ENCODE data around the gene KMT2E. TPM values are rescaled to one million over a fixed set of nuclear protein-coding genes. Genes with fewer than 3 reads are reported as not detected.

The KMT2E gene
- total RNA-seq, 1 experiment from 2014 or later, result 63.1 TPM

DNA sequence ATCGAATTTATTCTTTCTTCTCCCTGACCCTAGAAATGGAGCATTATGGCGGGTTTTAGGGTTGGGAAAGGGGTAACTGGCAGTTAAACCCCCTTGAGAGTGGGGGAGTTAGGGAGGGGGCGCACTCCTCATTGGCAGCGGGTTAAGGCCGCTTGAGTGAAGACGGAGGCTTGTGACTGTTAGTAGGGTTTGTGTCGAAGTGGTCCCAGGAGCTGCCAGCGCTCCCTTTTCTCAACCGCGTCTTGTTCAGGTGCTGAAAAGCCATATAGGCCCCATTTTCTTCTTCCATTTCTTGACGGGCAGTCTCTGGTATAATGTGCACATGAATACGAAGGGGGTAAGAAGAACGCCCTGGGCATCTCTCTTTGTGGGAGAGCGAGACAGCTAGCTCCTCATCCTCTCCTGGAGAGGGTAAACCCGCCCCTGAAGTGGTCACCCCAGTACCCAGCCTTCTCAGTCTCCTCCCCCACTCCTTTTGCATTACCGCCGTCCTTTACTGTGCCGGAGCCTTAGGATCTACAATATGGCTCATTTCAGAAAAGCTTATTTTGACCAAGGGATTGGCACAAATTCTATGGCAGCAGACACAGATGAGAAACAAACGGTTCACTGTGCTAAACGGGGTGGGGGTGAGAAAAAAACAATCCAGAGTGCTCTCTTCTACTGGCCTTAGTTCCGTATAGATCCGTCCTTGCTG, 836 bp downstream of the KMT2E start:
- ChIA-PET CTCF (interaction anchor here (2.2 kb wide), 1 partner anchor 33 kb away, joined by 15 read pairs; no protein-coding TSS in a partner anchor), POLR2A (interaction anchor here (0.6 to 2.2 kb wide), 3 partner anchors 34 to 71 kb away, joined by 3 to 9 read pairs (median 5); no protein-coding TSS in a partner anchor)
- Histone ChIP-seq H3K4me1 (peaks cover 24% of the 10 kb centered on the region), H3K4me3 (ENCODE audit: low read depth, low read length) (peak overlapping the region; percentile 100), H3K9me3 (no peaks in the 10 kb centered on the region), H3K27me3 (replicated peaks; ENCODE audit: control insufficient read depth, insufficient read depth, low read length) (no peaks in the 10 kb centered on the region), H3K36me3 (ENCODE audit: control insufficient read depth, insufficient read depth, low read length) (no peaks in the 10 kb centered on the region)
- peaks cover 60% of the 10 kb centered on the region for H3K36me3 Mint-ChIP-seq (ENCODE audit: insufficient read depth, unreplicated experiment)
- H3K9me3 Mint-ChIP-seq (ENCODE audit: unreplicated experiment), result no peaks in the 10 kb centered on the region
- H3K27ac Mint-ChIP-seq (ENCODE audit: unreplicated experiment), result peak overlapping the region; percentile 100
- DNase-seq, result peak in 1 of 2 experiments; percentile 34
- BruUV-seq (replicated peaks), result TSS peak; percentile 19
- peak overlapping the region; percentile 88 for H3K4me3 Mint-ChIP-seq (ENCODE audit: unreplicated experiment)
- H3K27me3 Mint-ChIP-seq (ENCODE audit: insufficient read depth, unreplicated experiment), result no peaks in the 10 kb centered on the region
- intact Hi-C loops (cut with micrococcal nuclease; ENCODE audit: unreplicated experiment), result loop anchor here (1.0 to 2.0 kb wide), 2 partner anchors 26 to 38 kb away; no protein-coding TSS in a partner anchor
- peaks cover 18% of the 10 kb centered on the region for H3K4me1 Mint-ChIP-seq (ENCODE audit: low read depth, unreplicated experiment)
- TF ChIP-seq, protein P1, sequence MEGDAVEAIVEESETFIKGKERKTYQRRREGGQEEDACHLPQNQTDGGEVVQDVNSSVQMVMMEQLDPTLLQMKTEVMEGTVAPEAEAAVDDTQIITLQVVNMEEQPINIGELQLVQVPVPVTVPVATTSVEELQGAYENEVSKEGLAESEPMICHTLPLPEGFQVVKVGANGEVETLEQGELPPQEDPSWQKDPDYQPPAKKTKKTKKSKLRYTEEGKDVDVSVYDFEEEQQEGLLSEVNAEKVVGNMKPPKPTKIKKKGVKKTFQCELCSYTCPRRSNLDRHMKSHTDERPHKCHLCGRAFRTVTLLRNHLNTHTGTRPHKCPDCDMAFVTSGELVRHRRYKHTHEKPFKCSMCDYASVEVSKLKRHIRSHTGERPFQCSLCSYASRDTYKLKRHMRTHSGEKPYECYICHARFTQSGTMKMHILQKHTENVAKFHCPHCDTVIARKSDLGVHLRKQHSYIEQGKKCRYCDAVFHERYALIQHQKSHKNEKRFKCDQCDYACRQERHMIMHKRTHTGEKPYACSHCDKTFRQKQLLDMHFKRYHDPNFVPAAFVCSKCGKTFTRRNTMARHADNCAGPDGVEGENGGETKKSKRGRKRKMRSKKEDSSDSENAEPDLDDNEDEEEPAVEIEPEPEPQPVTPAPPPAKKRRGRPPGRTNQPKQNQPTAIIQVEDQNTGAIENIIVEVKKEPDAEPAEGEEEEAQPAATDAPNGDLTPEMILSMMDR (IDR thresholded peaks at IDR 0.05; ENCODE audit: insufficient read depth in 1 of 2, low read depth in 1 of 2, low read length in 1 of 2, severe bottlenecking in 1 of 2, unreplicated experiment in 1 of 2), result no peak

DNA sequence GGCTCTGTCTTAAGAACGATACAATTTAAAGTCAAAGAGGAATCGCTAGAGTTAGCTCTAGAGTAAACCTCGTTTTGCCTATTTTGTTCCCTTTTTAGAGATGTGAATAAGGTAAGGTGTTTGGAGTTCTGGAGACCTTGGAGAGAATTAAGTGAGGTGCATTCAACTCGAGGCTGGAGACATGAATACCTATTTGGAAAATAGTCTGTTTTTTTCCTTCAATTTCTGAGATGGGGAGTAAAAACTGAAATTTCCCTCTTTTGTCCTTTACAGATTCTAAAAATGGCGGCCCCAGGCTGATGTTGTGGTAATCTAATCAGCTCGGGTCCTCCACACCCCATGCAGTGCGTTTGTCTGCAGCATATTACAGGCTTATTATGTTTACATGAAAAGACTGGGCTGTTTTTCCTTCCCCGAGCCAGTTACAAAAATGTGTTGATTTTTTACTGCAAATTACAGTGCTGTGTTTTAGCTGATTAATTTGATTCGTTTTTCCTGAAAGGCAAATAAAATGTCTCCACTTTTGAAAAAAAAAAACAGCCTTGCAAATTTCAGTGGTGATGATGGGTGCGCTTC, 1.5 kb downstream of the KMT2E start:
- Histone ChIP-seq H3K9me3 (no peaks in the 10 kb centered on the region), H3K4me3 (ENCODE audit: low read depth, low read length) (peak overlapping the region; percentile 100), H3K36me3 (ENCODE audit: control insufficient read depth, insufficient read depth, low read length) (no peaks in the 10 kb centered on the region), H3K4me1 (peaks cover 17% of the 10 kb centered on the region), H3K27me3 (replicated peaks; ENCODE audit: control insufficient read depth, insufficient read depth, low read length) (no peaks in the 10 kb centered on the region)
- CTCF ChIA-PET, result no interaction called here
- intact Hi-C loops (cut with micrococcal nuclease; ENCODE audit: unreplicated experiment), result loop anchor here (2.0 kb wide), 1 partner anchor 25 kb away; no protein-coding TSS in a partner anchor
- DNase-seq, result peak in 1 of 2 experiments; percentile 26
- Mint-ChIP-seq H3K27me3 (ENCODE audit: insufficient read depth, unreplicated experiment) (no peaks in the 10 kb centered on the region), H3K9me3 (ENCODE audit: unreplicated experiment) (no peaks in the 10 kb centered on the region), H3K4me1 (ENCODE audit: low read depth, unreplicated experiment) (peaks cover 12% of the 10 kb centered on the region), H3K36me3 (ENCODE audit: insufficient read depth, unreplicated experiment) (peaks cover 54% of the 10 kb centered on the region), H3K27ac (ENCODE audit: unreplicated experiment) (peak overlapping the region; percentile 100), H3K4me3 (ENCODE audit: unreplicated experiment) (peak overlapping the region; percentile 88)
- BruUV-seq (replicated peaks), result no TSS peak
- TF ChIP-seq, protein P1 (IDR thresholded peaks at IDR 0.05; ENCODE audit: insufficient read depth in 1 of 2, low read depth in 1 of 2, low read length in 1 of 2, severe bottlenecking in 1 of 2, unreplicated experiment in 1 of 2), result no peak
- POLR2A ChIA-PET, result interaction anchor here (0.7 to 1.1 kb wide), 2 partner anchors 32 to 66 kb away, joined by 3 read pairs; no protein-coding TSS in a partner anchor

DNA sequence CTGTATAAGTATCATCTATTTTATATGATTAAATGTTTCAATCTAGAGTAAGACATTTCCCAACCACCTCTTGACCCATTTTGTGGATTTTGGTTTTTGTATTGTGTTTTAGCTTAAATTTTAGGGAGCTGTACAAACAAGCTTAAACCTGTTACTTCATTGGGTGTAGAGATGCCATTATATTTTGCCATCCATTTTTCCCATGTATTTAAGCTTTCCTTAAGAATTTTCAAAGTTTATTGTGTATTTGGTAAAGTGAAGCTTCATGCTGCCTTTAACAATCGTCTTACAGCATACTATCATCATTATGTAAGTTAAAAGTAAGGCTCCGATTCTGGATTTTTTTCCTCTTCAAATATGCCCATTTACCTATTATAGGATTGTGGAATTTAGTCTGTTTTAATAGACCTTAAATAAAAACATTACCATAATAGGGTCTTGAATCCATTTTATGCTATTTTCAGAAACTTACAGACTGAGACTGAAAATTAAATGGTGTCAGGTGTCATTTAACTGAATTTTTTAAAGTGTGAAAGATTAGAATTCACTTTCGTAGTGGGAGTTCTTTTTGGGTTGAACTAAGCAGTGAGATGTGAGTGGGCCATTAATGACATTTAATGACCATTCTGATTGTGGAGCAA, 2.2 kb downstream of the KMT2E start:
- CTCF ChIA-PET, result no interaction called here
- Histone ChIP-seq H3K36me3 (ENCODE audit: control insufficient read depth, insufficient read depth, low read length) (no peaks in the 10 kb centered on the region), H3K4me3 (ENCODE audit: low read depth, low read length) (peak overlapping the region; percentile 100), H3K27me3 (replicated peaks; ENCODE audit: control insufficient read depth, insufficient read depth, low read length) (no peaks in the 10 kb centered on the region), H3K4me1 (peaks cover 11% of the 10 kb centered on the region), H3K9me3 (no peaks in the 10 kb centered on the region)
- Mint-ChIP-seq H3K27ac (ENCODE audit: unreplicated experiment) (no peak overlapping the region), H3K36me3 (ENCODE audit: insufficient read depth, unreplicated experiment) (peaks cover 46% of the 10 kb centered on the region), H3K27me3 (ENCODE audit: insufficient read depth, unreplicated experiment) (no peaks in the 10 kb centered on the region), H3K4me3 (ENCODE audit: unreplicated experiment) (peak overlapping the region; percentile 88), H3K9me3 (ENCODE audit: unreplicated experiment) (no peaks in the 10 kb centered on the region), H3K4me1 (ENCODE audit: low read depth, unreplicated experiment) (peaks cover 8% of the 10 kb centered on the region)
- intact Hi-C loops (cut with micrococcal nuclease; ENCODE audit: unreplicated experiment), result no loop called here
- no peak for DNase-seq
- POLR2A ChIA-PET, result interaction anchor here (0.6 to 1.1 kb wide), 3 partner anchors 25 to 65 kb away, joined by 3 to 6 read pairs (median 3); no protein-coding TSS in a partner anchor
- TF ChIP-seq, protein P1 (IDR thresholded peaks at IDR 0.05; ENCODE audit: insufficient read depth in 1 of 2, low read depth in 1 of 2, low read length in 1 of 2, severe bottlenecking in 1 of 2, unreplicated experiment in 1 of 2), result no peak
- BruUV-seq (replicated peaks), result no TSS peak

Measured in Caco-2 (cell line).